Measurements from ENCODE around the gene KRTAP5-9. TPM values are rescaled to one million over a fixed set of nuclear protein-coding genes. Genes with fewer than 3 reads are reported as not detected.

Gene KRTAP5-9
- total and polyA plus RNA-seq, 9 of the 15 experiments (the other 6 are each of a cell fraction or from before 2014, with no cell fraction given), result not detected

Small RNA genes within 50 kb of the gene (small RNA-seq; reads per million reads assigned to genes)
- gene AP000867.1 (not detected), gene KRTAP5-14P (not detected)

Other genes starting within 250 kb of the KRTAP5-9 start
- 96.8 and 126 TPM in 2 replicates for gene DHCR7, start 100.0 kb upstream of the KRTAP5-9 start, total RNA-seq (2014; rRNA removed)
- 34.2 and 38.0 TPM in 2 replicates for gene DHCR7, start 100.0 kb upstream of the KRTAP5-9 start, total RNA-seq (2014; rRNA removed; fragmentation: Illumina TruSeq; extraction: Trizol)
- 45.5 and 48.0 TPM in 2 replicates for gene DHCR7, start 100.0 kb upstream of the KRTAP5-9 start, total RNA-seq (2015; rRNA removed; fragmentation: Illumina TruSeq; extraction: Trizol)
- gene DHCR7, start 100.0 kb upstream of the KRTAP5-9 start, total RNA-seq (2021), result 176 and 181 TPM in 2 replicates
- 107 and 268 TPM in 2 replicates for gene DHCR7, start 100.0 kb upstream of the KRTAP5-9 start, polyA plus RNA-seq (2011; rRNA removed)
- 136 and 192 TPM in 2 replicates for gene DHCR7, start 100.0 kb upstream of the KRTAP5-9 start, polyA plus RNA-seq (2014; fragmentation: Illumina TruSeq; extraction: Trizol)
- 10 to 100 TPM in 1 of 2 experiments, 1 to 10 TPM in 1; 8.4 to 14.5 TPM for gene DHCR7, start 100.0 kb upstream of the KRTAP5-9 start, polyA plus RNA-seq (2014; fragmentation: Nextera tagmentation; extraction: Ambion mirVana)
- 82.4 and 83.0 TPM in 2 replicates for gene DHCR7, start 100.0 kb upstream of the KRTAP5-9 start, polyA plus RNA-seq (2014; rRNA removed)
- gene NADSYN1, start 95.2 kb upstream of the KRTAP5-9 start, total RNA-seq (2014; rRNA removed), result 44.5 and 53.6 TPM in 2 replicates
- 26.3 and 27.4 TPM in 2 replicates for gene NADSYN1, start 95.2 kb upstream of the KRTAP5-9 start, total RNA-seq (2014; rRNA removed; fragmentation: Illumina TruSeq; extraction: Trizol)
- 41.7 and 42.8 TPM in 2 replicates for gene NADSYN1, start 95.2 kb upstream of the KRTAP5-9 start, total RNA-seq (2015; rRNA removed; fragmentation: Illumina TruSeq; extraction: Trizol)
- 47.9 and 51.6 TPM in 2 replicates for gene NADSYN1, start 95.2 kb upstream of the KRTAP5-9 start, total RNA-seq (2021)
- gene NADSYN1, start 95.2 kb upstream of the KRTAP5-9 start, polyA plus RNA-seq (2011; rRNA removed), result 43.2 and 51.7 TPM in 2 replicates
- 40.3 and 42.1 TPM in 2 replicates for gene NADSYN1, start 95.2 kb upstream of the KRTAP5-9 start, polyA plus RNA-seq (2014; fragmentation: Illumina TruSeq; extraction: Trizol)
- gene NADSYN1, start 95.2 kb upstream of the KRTAP5-9 start, polyA plus RNA-seq (2014; fragmentation: Nextera tagmentation; extraction: Ambion mirVana), result 10 to 100 TPM; 12.7 to 14.6 TPM
- 54.0 and 57.3 TPM in 2 replicates for gene NADSYN1, start 95.2 kb upstream of the KRTAP5-9 start, polyA plus RNA-seq (2014; rRNA removed)
- gene KRTAP5-7, start 21.2 kb upstream of the KRTAP5-9 start, total RNA-seq (2014; rRNA removed), result not detected in 2 replicates
- not detected in 2 replicates for gene KRTAP5-7, start 21.2 kb upstream of the KRTAP5-9 start, total RNA-seq (2014; rRNA removed; fragmentation: Illumina TruSeq; extraction: Trizol)
- gene KRTAP5-7, start 21.2 kb upstream of the KRTAP5-9 start, total RNA-seq (2015; rRNA removed; fragmentation: Illumina TruSeq; extraction: Trizol), result not detected in 2 replicates
- not detected in 2 replicates for gene KRTAP5-7, start 21.2 kb upstream of the KRTAP5-9 start, total RNA-seq (2021)
- not detected in 2 replicates for gene KRTAP5-7, start 21.2 kb upstream of the KRTAP5-9 start, polyA plus RNA-seq (2011; rRNA removed)
- gene KRTAP5-7, start 21.2 kb upstream of the KRTAP5-9 start, polyA plus RNA-seq (2014; fragmentation: Illumina TruSeq; extraction: Trizol), result not detected in 2 replicates
- gene KRTAP5-7, start 21.2 kb upstream of the KRTAP5-9 start, polyA plus RNA-seq (2014; fragmentation: Nextera tagmentation; extraction: Ambion mirVana), result not detected
- gene KRTAP5-7, start 21.2 kb upstream of the KRTAP5-9 start, polyA plus RNA-seq (2014; rRNA removed), result not detected in 2 replicates
- gene KRTAP5-8, start 10.4 kb upstream of the KRTAP5-9 start, total RNA-seq (2014; rRNA removed), result not detected in 2 replicates
- not detected in 2 replicates for gene KRTAP5-8, start 10.4 kb upstream of the KRTAP5-9 start, total RNA-seq (2014; rRNA removed; fragmentation: Illumina TruSeq; extraction: Trizol)
- not detected in 2 replicates for gene KRTAP5-8, start 10.4 kb upstream of the KRTAP5-9 start, total RNA-seq (2015; rRNA removed; fragmentation: Illumina TruSeq; extraction: Trizol)
- not detected in 2 replicates for gene KRTAP5-8, start 10.4 kb upstream of the KRTAP5-9 start, total RNA-seq (2021)
- not detected in 2 replicates for gene KRTAP5-8, start 10.4 kb upstream of the KRTAP5-9 start, polyA plus RNA-seq (2011; rRNA removed)
- not detected in 2 replicates for gene KRTAP5-8, start 10.4 kb upstream of the KRTAP5-9 start, polyA plus RNA-seq (2014; fragmentation: Illumina TruSeq; extraction: Trizol)
- gene KRTAP5-8, start 10.4 kb upstream of the KRTAP5-9 start, polyA plus RNA-seq (2014; fragmentation: Nextera tagmentation; extraction: Ambion mirVana), result not detected
- gene KRTAP5-8, start 10.4 kb upstream of the KRTAP5-9 start, polyA plus RNA-seq (2014; rRNA removed), result not detected in 2 replicates
- not detected in 2 replicates for gene KRTAP5-10, start 17.1 kb downstream of the KRTAP5-9 start, total RNA-seq (2014; rRNA removed)
- gene KRTAP5-10, start 17.1 kb downstream of the KRTAP5-9 start, total RNA-seq (2014; rRNA removed; fragmentation: Illumina TruSeq; extraction: Trizol), result not detected in 2 replicates
- not detected in 2 replicates for gene KRTAP5-10, start 17.1 kb downstream of the KRTAP5-9 start, total RNA-seq (2015; rRNA removed; fragmentation: Illumina TruSeq; extraction: Trizol)
- gene KRTAP5-10, start 17.1 kb downstream of the KRTAP5-9 start, total RNA-seq (2021), result not detected in 2 replicates
- not detected in 2 replicates for gene KRTAP5-10, start 17.1 kb downstream of the KRTAP5-9 start, polyA plus RNA-seq (2011; rRNA removed)
- not detected in 2 replicates for gene KRTAP5-10, start 17.1 kb downstream of the KRTAP5-9 start, polyA plus RNA-seq (2014; fragmentation: Illumina TruSeq; extraction: Trizol)
- not detected for gene KRTAP5-10, start 17.1 kb downstream of the KRTAP5-9 start, polyA plus RNA-seq (2014; fragmentation: Nextera tagmentation; extraction: Ambion mirVana)
- gene KRTAP5-10, start 17.1 kb downstream of the KRTAP5-9 start, polyA plus RNA-seq (2014; rRNA removed), result not detected in 2 replicates
- gene KRTAP5-11, start 34.5 kb downstream of the KRTAP5-9 start, total RNA-seq (2014; rRNA removed), result not detected in 2 replicates
- gene KRTAP5-11, start 34.5 kb downstream of the KRTAP5-9 start, total RNA-seq (2014; rRNA removed; fragmentation: Illumina TruSeq; extraction: Trizol), result not detected in 2 replicates
- gene KRTAP5-11, start 34.5 kb downstream of the KRTAP5-9 start, total RNA-seq (2015; rRNA removed; fragmentation: Illumina TruSeq; extraction: Trizol), result not detected in 2 replicates
- not detected in 2 replicates for gene KRTAP5-11, start 34.5 kb downstream of the KRTAP5-9 start, total RNA-seq (2021)
- not detected in 2 replicates for gene KRTAP5-11, start 34.5 kb downstream of the KRTAP5-9 start, polyA plus RNA-seq (2011; rRNA removed)
- not detected in 2 replicates for gene KRTAP5-11, start 34.5 kb downstream of the KRTAP5-9 start, polyA plus RNA-seq (2014; fragmentation: Illumina TruSeq; extraction: Trizol)
- gene KRTAP5-11, start 34.5 kb downstream of the KRTAP5-9 start, polyA plus RNA-seq (2014; fragmentation: Nextera tagmentation; extraction: Ambion mirVana), result not detected
- gene KRTAP5-11, start 34.5 kb downstream of the KRTAP5-9 start, polyA plus RNA-seq (2014; rRNA removed), result not detected in 2 replicates